OCI-LY1 (cell line): ENCODE results near the gene GAK.

ENCODE experiments used
- EZH2 ChIP-seq: fragments of 200-600 bp; sonication (generic), shearing (Covaris generic); IDR thresholded peaks from 2 replicates; pipeline ENCODE4 v1.8.0; 2017; ENCODE audit warnings: borderline replicate concordance, mixed run types, mild to moderate bottlenecking, antibody characterized with exemption, low read length, moderate library complexity, mixed read lengths
- TF ChIP-seq, protein P1 (sequence below): fragments of 200-600 bp; sonication (generic), shearing (Covaris generic); IDR thresholded peaks from 2 replicates; pipeline ENCODE4 v1.5.1; 2017; ENCODE audit warnings: mild to moderate bottlenecking, antibody characterized with exemption, low read length, moderate library complexity, mixed read lengths

DNA sequence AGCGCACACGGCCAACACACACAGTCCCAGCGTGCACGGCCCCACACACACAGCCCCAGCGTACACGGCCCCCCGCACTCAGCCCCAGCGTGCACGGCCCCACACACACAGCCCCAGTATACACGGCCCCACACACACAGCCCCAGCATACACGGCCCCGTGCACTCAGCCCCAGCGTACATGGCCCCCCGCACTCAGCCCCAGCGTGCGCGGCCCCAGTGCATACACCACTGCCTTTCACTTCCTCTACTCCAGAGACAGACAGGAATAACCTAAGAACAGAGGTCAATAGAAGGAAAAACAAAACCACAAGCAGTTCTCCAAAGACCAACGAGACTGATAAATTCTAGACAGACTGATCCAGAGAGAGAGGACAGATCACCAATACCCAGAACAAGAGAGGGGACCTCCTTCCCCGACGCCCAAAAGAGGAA, 17.1 kb downstream of the GAK start:
- TF ChIP-seq EZH2 = no peak
- TF ChIP-seq, protein P1, sequence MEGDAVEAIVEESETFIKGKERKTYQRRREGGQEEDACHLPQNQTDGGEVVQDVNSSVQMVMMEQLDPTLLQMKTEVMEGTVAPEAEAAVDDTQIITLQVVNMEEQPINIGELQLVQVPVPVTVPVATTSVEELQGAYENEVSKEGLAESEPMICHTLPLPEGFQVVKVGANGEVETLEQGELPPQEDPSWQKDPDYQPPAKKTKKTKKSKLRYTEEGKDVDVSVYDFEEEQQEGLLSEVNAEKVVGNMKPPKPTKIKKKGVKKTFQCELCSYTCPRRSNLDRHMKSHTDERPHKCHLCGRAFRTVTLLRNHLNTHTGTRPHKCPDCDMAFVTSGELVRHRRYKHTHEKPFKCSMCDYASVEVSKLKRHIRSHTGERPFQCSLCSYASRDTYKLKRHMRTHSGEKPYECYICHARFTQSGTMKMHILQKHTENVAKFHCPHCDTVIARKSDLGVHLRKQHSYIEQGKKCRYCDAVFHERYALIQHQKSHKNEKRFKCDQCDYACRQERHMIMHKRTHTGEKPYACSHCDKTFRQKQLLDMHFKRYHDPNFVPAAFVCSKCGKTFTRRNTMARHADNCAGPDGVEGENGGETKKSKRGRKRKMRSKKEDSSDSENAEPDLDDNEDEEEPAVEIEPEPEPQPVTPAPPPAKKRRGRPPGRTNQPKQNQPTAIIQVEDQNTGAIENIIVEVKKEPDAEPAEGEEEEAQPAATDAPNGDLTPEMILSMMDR = no peak
